ENCODE data around the gene RHEB.

DNA sequence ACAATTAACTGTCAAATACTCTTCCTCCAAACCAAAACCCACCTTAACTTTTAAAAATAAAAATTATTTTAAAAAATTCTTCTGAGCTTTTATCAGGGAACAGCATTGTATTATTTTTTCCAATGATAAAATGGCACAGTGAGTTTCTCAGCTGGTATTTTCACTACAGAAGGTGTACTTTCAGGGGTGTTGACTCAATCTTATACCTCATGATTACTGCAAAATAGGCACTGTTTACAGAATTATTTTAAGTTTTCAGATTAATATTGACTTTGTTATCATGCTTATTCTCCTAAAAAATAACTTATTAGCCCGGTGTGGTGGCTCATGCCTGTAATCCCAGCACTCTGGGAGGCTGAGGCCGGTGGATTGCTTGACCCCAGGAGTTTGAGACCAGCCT, 24.3 kb downstream of the RHEB start:
- TF ChIP-seq EZH2 (IDR thresholded peaks at IDR 0.05) = no peak
- TF ChIP-seq, protein P1, sequence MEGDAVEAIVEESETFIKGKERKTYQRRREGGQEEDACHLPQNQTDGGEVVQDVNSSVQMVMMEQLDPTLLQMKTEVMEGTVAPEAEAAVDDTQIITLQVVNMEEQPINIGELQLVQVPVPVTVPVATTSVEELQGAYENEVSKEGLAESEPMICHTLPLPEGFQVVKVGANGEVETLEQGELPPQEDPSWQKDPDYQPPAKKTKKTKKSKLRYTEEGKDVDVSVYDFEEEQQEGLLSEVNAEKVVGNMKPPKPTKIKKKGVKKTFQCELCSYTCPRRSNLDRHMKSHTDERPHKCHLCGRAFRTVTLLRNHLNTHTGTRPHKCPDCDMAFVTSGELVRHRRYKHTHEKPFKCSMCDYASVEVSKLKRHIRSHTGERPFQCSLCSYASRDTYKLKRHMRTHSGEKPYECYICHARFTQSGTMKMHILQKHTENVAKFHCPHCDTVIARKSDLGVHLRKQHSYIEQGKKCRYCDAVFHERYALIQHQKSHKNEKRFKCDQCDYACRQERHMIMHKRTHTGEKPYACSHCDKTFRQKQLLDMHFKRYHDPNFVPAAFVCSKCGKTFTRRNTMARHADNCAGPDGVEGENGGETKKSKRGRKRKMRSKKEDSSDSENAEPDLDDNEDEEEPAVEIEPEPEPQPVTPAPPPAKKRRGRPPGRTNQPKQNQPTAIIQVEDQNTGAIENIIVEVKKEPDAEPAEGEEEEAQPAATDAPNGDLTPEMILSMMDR (IDR thresholded peaks at IDR 0.05) = no peak
